T-helper 22 cell (primary cell): Measurements from ENCODE around the gene CARMIL1.

Source experiments
- DNase-seq: peaks from one replicate; pipeline ENCODE4 v3.0.0-alpha.2; 2020; ENCODE audit warnings: low read depth

The CARMIL1 gene

GRCh38 chr6:25619217-25619616 is 340.0 kb downstream of the CARMIL1 start:
- no peak for DNase-seq

- DNase-seq: no peak
Measured at GRCh38 chr6:25620391-25620790, 341.2 kb downstream of the CARMIL1 start.

GRCh38 chr6:25623065-25623464 is 343.9 kb downstream of the CARMIL1 start:
- DNase-seq: no peak

- DNase-seq: no peak
Measured at GRCh38 chr6:25623879-25624278, 344.7 kb downstream of the CARMIL1 start.

- no peak for DNase-seq
Measured at GRCh38 chr6:25627001-25627400, 347.8 kb downstream of the CARMIL1 start.

- DNase-seq: no peak
Measured at GRCh38 chr6:25628471-25629197, 349.5 kb downstream of the CARMIL1 start.

GRCh38 chr6:25629198-25629576 is 350.0 kb downstream of the CARMIL1 start:
- no peak for DNase-seq

- DNase-seq: no peak
Measured at GRCh38 chr6:25630508-25631278, 351.5 kb downstream of the CARMIL1 start.

- no peak for DNase-seq
Measured at GRCh38 chr6:25635886-25636317, 356.7 kb downstream of the CARMIL1 start.

GRCh38 chr6:25637211-25637610 is 358.0 kb downstream of the CARMIL1 start:
- DNase-seq: no peak

GRCh38 chr6:25637960-25638434 is 358.8 kb downstream of the CARMIL1 start:
- no peak for DNase-seq

- no peak for DNase-seq
Measured at GRCh38 chr6:25639653-25640052, 360.5 kb downstream of the CARMIL1 start.

GRCh38 chr6:25640446-25640845 is 361.3 kb downstream of the CARMIL1 start:
- DNase-seq: no peak

- no peak for DNase-seq
Measured at GRCh38 chr6:25640891-25641290, 361.7 kb downstream of the CARMIL1 start.

- DNase-seq: no peak
Measured at GRCh38 chr6:25641377-25641776, 362.2 kb downstream of the CARMIL1 start.

- no peak for DNase-seq
Measured at GRCh38 chr6:25641940-25642666, 362.9 kb downstream of the CARMIL1 start.

GRCh38 chr6:25642667-25643328 is 363.6 kb downstream of the CARMIL1 start:
- DNase-seq: no peak

GRCh38 chr6:25645916-25646315 is 366.7 kb downstream of the CARMIL1 start:
- no peak for DNase-seq

- no peak for DNase-seq
Measured at GRCh38 chr6:25649611-25650010, 370.4 kb downstream of the CARMIL1 start.

- no peak for DNase-seq
Measured at GRCh38 chr6:25652007-25652515, 372.9 kb downstream of the CARMIL1 start, which contains the start of gene SCGN. Gene SCGN, plus strand, starts transcription at chr6:25652215. Its CDS starts 189 bp downstream, at chr6:25652404.

GRCh38 chr6:25655723-25656122 is 376.5 kb downstream of the CARMIL1 start:
- DNase-seq: no peak
